ENCODE measurements around the gene C2orf81.

- TF ChIP-seq, protein P1, sequence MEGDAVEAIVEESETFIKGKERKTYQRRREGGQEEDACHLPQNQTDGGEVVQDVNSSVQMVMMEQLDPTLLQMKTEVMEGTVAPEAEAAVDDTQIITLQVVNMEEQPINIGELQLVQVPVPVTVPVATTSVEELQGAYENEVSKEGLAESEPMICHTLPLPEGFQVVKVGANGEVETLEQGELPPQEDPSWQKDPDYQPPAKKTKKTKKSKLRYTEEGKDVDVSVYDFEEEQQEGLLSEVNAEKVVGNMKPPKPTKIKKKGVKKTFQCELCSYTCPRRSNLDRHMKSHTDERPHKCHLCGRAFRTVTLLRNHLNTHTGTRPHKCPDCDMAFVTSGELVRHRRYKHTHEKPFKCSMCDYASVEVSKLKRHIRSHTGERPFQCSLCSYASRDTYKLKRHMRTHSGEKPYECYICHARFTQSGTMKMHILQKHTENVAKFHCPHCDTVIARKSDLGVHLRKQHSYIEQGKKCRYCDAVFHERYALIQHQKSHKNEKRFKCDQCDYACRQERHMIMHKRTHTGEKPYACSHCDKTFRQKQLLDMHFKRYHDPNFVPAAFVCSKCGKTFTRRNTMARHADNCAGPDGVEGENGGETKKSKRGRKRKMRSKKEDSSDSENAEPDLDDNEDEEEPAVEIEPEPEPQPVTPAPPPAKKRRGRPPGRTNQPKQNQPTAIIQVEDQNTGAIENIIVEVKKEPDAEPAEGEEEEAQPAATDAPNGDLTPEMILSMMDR (IDR thresholded peaks at IDR 0.05) = no peak
- TF ChIP-seq ZFX (IDR thresholded peaks at IDR 0.05; ENCODE audit: borderline replicate concordance) = no peak
These were observed 46.8 kb downstream of the C2orf81 start for GRCh38 chr2:74374509-74375205.

All from 22Rv1 (cell line).